ENCODE results near the gene EPHA2. TPM values are rescaled to one million over a fixed set of nuclear protein-coding genes. Genes with fewer than 3 reads are reported as not detected.
A peak's percentile ranks its signal among the peaks of the same experiment; 100 is the strongest.

Gene EPHA2
- total RNA-seq (10 to 100 TPM in 8 of 9 donors, 1 to 10 TPM in 1; 7.6 to 34.7 (median 14.8) TPM), polyA plus RNA-seq (10 to 100 TPM in 1 of 2 donors, 1 to 10 TPM in 1; 5.6 to 14.0 TPM)
- long read RNA-seq, donor 1, partial matches to known transcripts, result 6 of 9 reads
- long read RNA-seq, donor 1, other reads (novel, unspliced or antisense), result 1 of 9 reads
- long read RNA-seq, donor 2, transcript EPHA2-201 (17 exons, 3,964 nt), result major isoform, 6 of 34 reads
- long read RNA-seq, donor 2, partial matches to known transcripts, result 22 of 34 reads
- long read RNA-seq, donor 2, other reads (novel, unspliced or antisense), result 6 of 34 reads
- long read RNA-seq, donor 3, partial matches to known transcripts, result 5 of 12 reads
- long read RNA-seq, donor 3, other reads (novel, unspliced or antisense), result 6 of 12 reads

DNA sequence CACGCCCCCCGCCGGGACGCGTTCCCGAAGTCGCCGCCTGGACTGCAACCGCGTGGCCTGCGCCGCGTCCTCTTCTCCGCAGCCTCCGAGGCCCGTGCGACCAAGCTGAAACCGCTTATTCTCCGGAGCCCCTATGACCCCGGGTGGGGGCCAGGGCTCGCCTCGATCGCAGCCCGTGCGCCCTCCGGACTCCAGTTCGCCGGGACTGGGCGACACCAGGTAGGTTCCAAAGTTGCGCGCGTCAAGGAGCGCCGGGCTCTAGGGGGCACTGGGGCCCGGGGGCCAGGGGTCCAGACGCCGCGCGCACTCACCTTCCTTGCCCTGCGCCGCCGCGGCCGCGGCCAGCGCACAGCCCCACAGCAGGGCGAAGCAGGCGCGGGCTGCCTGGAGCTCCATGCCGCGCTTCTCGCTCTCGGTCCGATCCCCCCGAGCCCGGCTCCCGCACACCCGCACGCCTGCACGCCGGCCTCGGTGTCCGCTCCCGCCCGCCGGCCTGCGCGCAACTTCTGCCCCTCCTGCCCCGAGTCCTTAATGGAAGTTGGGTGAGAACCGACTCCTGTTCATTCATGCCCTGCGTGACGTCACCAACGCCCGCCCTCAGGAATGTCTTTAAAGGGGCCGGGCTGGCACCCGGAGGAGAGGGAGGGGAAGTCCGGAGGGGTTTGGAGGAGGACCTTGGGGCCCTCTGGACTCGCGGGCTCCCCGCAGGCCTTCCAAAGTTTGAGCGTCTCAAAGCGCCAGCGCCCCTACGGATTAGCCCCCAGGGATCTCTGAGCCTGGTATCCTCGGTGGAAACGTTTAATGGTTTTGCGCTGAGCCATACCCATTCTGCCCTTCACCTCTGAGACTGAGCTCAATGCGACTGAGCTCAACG lies at the start of gene EPHA2:
TSS of gene EPHA2 (minus strand) at position 533 of the 874 bp plus-strand sequence. CDS start at position 396, 137 bp downstream.
- H3K36me3 ChIP-seq, result peaks cover 0 to under 1% (median 0%) of the 10 kb centered on the region in 9 donors
- intact Hi-C loops (cut with DNase I), result loop anchor here in 6 of 10 donors (2.0 kb wide), 5 partner anchors 23 to 73 kb away; no protein-coding TSS in a partner anchor
- H3K9me3 ChIP-seq, result no peaks in the 10 kb centered on the region
- DNase-seq, result peak; percentile 90 to 96 (median 93)
- peaks cover 9 to 63% (median 46%) of the 10 kb centered on the region in 12 donors for H3K4me1 ChIP-seq
- peak; percentile 44 to 80 (median 75) for ATAC-seq
- peaks cover 0 to 13% (median 0%) of the 10 kb centered on the region in 9 donors for H3K27me3 ChIP-seq
- TF ChIP-seq, protein P1, sequence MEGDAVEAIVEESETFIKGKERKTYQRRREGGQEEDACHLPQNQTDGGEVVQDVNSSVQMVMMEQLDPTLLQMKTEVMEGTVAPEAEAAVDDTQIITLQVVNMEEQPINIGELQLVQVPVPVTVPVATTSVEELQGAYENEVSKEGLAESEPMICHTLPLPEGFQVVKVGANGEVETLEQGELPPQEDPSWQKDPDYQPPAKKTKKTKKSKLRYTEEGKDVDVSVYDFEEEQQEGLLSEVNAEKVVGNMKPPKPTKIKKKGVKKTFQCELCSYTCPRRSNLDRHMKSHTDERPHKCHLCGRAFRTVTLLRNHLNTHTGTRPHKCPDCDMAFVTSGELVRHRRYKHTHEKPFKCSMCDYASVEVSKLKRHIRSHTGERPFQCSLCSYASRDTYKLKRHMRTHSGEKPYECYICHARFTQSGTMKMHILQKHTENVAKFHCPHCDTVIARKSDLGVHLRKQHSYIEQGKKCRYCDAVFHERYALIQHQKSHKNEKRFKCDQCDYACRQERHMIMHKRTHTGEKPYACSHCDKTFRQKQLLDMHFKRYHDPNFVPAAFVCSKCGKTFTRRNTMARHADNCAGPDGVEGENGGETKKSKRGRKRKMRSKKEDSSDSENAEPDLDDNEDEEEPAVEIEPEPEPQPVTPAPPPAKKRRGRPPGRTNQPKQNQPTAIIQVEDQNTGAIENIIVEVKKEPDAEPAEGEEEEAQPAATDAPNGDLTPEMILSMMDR (IDR thresholded peaks at IDR 0.05), result no peak
- TF ChIP-seq POLR2A (IDR thresholded peaks at IDR 0.05), result peak; percentile 81 to 99
- H3K27ac ChIP-seq, result peak within 1 kb of the TSS; percentile 85 to 96 (median 92)
- 1 to 3% (median 2%) methylated on average over 22 to 89 of the region's 89 CpGs for WGBS, 4 donors
- H3K4me3 ChIP-seq, result peak within 1 kb of the TSS; percentile 68 to 96 (median 88)

DNA sequence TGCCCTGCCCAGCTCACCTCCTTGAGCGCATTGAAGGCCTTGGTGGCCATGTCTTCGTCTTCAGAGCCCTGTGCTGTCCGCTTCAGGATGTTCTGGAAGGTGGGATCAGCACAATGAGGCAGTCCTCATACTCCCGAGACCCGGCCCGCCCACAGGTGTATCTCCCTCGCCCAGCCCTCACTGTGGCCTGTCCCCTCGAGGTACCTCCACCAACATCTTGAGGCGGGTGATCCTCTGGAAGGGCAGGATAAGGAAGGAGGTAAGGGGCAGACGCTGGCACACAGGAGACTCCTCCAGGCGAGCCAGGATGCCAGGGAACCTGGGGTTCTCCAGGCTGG lies 49.4 kb upstream of the EPHA2 start:
- Histone ChIP-seq H3K27me3 (no peaks in the 10 kb centered on the region), H3K9me3 (no peaks in the 10 kb centered on the region), H3K4me1 (peaks cover 0 to 23% (median 13%) of the 10 kb centered on the region in 12 donors), H3K4me3 (no peak overlapping the region), H3K27ac (peak overlapping the region in 2 of 12 donors; percentile 83 to 97), H3K36me3 (peaks cover 0 to 7% (median 0%) of the 10 kb centered on the region in 9 donors)
- DNase-seq, result no peak
- TF ChIP-seq, protein P1 (IDR thresholded peaks at IDR 0.05), result no peak
- no peak for TF ChIP-seq POLR2A (IDR thresholded peaks at IDR 0.05)
- intact Hi-C loops (cut with DNase I), result loop anchor here in 8 of 10 donors (5.0 to 10.0 kb wide), 6 partner anchors 37 to 162 kb away; partner anchors contain the start of genes SZRD1 (in 3 of the 8) and FBXO42 (in 2 of the 8)
- WGBS, 4 donors, result 91 to 95% (median 94%) methylated on average over 11 of the region's 11 CpGs; no CpG with 5 or more reads in 1 of the 4 donors
- ATAC-seq, result no peak

DNA sequence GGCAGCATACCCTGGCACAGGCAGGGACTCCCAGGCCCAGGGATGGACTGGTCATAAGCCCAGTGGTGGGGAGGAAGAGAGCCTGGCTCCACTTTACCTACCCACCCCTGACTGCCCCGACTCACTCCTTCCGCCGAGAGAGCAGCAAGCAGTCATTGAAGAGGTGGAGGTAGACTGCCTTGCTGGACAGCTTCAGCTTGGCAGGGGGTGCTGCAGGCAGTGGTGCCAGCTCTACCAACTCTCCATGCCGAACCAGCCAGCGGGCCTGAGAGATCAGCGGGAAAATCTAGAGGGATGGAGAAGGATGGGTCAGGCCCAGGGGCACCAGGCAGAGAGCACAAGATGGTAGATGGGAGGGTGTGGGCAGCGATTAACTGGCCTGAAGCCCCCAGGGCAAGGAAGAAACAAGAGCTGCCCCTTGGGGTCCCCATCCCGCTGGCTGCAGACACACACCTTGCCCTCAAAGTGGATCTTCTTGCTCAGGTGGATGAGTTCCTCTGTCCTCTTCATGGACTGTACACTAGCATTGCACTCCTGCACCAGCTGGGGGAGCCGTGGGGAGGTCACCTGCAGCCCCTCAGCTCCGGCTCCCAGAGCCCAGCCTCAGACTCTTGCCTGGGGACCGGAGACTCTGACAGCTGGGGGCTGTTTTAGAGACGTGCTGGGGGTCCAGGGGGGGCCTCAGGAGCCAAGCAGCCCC lies 48.9 kb upstream of the EPHA2 start:
- Histone ChIP-seq H3K36me3 (peaks cover 0 to 7% (median 0%) of the 10 kb centered on the region in 9 donors), H3K4me1 (peaks cover 0 to 23% (median 13%) of the 10 kb centered on the region in 12 donors), H3K27ac (no peak overlapping the region), H3K9me3 (no peaks in the 10 kb centered on the region), H3K27me3 (no peaks in the 10 kb centered on the region), H3K4me3 (no peak overlapping the region)
- 76 to 84% (median 80%) methylated on average over 10 to 12 of the region's 12 CpGs for WGBS, 4 donors
- DNase-seq (no peak), ATAC-seq (no peak)
- TF ChIP-seq, protein P1 (IDR thresholded peaks at IDR 0.05), result peak in 7 of 12 donors; percentile 10 to 40 (median 31)
- no peak for TF ChIP-seq POLR2A (IDR thresholded peaks at IDR 0.05)
- intact Hi-C loops (cut with DNase I), result loop anchor here (5.0 to 10.0 kb wide), 6 partner anchors 38 to 163 kb away; partner anchors contain the start of genes SZRD1 (in 3 of the 10) and FBXO42 (in 2 of the 10)
